Measurements from ENCODE around the gene TTC39C.

TTC39C gene

DNA sequence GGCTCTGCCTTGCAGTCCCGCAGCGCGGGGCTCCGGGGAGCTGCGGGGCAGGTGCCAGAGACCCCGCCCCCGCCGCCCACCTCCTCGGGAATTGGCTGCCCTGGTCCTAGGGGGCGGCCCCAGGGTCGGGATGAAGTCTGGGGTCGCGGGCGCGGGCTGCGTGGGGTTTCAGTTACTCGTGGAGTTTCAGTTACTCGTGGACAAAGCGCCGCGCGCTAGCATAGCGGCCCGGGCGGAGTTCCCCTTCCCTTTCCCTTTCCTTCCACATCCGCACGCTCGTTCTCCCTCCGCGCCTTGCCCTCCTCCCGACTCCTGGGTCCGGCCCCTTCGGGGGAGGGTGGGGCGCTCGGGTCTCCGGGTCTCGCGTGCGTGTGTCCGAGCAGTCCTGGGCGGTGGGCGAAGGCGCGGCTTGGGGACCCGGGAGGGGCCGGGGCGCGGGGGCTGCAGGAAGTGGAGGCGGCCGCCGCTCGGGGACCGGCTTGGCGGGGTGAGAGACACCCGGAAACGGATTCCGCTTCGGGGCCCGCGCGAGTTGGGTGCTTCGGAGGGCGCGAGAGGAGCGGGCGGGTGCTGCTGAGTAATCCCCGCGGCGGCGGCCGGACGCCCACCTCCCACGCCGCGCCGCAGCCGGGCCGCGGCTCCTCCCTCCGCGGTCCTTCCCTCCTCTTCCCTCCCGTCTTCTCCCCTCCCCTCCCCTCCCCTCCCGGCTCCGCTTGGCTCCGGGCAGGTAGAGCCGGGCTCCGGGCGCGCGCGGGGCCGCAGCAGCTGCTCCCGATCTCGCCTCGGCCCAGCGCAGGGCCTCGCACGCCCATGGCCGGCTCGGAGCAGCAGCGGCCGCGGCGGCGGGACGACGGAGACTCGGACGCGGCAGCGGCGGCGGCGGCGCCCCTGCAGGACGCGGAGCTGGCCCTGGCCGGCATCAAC is at the start of gene TTC39C:
Gene TTC39C, plus strand, starts transcription at position 693 of the 924 bp plus-strand sequence. Its CDS starts 118 bp downstream, at position 811.
- peak; percentile 79 for DNase-seq (ENCODE audit: low read depth)

DNA sequence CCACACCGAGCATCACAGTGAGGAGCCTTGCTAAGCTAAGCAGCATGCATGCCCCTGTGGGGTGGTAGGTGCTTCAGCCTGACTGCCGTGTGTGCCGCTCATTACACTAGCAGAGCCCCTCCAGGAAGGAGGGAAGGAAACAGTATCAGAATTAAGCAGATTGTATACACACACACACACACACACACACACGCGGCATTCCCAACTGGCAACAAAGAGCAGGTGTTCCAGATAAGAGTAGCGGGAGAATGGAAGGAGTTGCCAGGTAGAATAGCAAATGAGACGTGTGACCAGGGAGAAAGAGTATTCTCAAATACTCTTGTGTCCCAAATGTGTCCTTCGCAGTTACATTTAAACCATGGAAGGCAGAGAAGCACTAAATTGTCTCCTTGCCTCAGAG is 47.6 kb upstream of the TTC39C start:
- DNase-seq (ENCODE audit: low read depth) = no peak

DNA sequence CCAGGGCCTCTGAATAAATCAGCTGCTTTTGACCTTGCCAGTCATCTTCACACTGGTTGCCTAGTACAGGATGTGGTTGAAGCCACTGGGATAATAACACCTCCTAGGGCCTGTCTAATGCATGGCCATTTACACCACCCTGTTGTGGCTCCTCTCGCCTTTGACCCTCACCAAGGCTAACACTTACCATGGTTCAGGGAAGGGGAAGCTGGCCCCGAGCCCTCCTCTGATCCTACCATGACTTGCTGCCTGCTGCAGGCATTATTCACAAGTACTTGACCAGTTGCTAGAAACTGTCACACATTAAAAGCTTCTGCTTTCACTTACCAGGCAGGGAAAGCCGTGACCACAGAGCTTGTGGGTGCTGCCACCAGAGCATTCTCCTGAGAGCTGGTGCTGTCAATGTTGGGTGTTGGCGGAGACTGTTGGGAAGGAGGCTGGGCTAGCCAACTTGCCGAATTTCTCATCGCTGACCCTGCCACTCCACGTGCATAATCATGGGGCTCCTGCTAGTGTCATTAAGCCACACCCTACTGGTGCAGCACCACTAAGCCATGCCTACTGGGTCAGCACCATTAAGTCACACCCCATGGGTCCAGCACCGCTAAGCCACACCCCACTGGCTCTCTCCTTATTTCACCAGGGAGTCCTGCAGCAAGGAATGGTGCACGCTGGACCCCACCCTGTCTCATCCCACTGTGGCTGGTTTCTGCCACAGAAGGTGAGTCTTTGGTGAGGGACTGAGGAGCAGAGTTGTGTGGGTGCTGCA is 47.0 kb upstream of the TTC39C start:
- no peak for DNase-seq (ENCODE audit: low read depth)

DNA sequence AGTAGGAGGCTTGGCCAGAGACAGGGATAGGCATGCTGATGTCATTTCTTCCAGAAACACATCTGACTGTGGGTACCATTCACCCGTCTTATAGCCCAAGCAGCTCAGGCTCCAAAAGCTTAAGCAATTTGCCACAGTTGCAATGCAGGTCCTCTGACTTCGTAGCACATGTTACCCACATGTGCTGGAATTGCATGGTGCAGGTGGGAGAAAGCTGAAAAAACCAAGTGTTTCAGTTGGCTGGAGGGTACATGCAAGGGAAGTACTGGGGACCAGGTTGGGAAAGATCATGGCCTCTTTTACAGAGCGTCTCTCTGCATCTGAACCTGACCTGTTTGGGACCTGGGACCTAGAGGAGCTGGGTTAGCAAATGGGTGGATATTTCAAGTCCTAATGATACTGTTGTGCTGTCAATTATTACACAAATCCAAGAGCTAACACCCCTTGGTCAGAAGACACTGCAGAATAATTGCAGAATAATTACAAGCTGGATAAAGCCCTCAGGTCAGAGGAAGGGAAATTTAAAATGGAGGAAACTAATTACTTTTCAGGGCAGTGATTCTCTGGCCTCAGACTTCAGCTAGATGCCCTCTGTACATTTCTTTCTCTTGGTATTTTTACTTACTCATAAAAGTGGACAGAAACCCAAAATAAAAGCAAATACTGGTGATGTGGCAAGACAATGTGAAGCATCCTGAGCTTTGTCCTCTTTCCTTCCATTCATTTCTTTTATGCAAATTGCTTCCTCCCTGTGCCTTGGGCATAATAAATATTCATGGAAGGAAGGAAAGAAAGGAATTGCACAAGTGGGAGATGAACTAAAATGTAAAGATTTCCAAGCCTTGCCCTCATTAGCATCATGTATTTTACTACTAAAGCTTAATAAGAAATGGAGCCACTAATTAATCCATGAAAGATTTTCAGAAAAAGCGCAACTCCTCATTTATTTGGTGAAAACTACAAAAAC is 45.6 kb upstream of the TTC39C start:
- no peak for DNase-seq (ENCODE audit: low read depth)

DNA sequence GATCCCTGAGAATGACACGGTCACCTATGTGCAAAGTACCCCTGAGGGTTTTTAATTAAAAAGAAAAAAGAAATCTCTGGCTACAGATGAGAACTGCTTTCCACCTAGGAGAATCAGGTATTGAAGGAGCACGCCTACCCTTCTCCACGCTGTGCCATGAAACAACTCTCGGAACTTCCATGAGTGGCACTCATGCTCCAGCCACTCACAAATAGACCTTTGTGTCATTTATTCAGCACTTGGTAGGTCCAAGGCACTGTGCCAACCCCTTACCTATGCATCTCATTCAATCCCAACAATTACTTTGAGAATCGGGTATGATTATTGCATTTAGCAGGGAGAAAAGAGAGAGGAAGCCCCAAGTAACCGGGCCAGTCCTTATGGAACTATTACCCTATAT is 44.9 kb upstream of the TTC39C start:
- no peak for DNase-seq (ENCODE audit: low read depth)

DNA sequence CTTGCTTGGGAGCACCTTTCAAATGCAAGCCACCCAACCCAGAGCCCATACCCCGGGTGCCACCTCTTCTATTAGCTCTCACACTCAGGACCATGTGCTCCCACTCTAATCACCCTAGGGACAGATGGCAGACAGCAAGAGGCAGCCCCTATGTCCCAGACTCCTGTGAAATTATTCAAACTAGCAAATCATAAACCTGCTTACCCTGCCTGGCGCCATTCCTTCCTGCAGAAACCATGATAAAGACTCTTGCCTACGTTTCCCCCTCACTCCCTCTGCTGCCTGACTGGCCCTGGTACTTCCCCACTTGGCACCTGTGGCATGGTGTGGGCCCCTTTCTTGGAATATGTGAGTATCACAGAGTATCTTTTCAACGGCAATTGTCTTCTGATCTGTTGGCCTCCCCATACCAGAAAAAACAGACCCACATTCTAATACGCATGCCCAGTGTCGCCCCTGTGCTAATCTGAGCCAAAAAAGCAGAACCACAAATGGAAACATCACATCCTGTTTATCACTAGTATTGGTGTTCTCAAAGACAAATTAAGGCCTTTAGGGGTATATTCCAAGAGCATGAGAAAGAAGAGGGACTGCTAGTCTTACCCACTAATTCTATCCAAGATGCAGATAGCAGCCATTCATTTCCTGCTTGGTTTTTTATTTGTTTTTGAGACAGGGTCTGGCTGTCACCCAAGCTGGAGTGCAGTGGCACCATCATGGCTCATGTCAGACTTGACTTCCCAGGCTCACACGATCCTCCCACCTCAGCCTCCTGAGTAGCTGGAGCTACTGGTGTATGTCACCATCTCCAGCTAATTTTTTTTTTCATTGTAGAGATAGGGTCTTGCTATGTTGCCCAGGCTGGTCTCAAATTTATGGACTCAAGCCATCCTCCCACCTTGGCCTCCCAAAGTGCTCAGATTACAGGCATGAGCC is 44.1 kb upstream of the TTC39C start:
- DNase-seq (ENCODE audit: low read depth) = peak; percentile 31

DNA sequence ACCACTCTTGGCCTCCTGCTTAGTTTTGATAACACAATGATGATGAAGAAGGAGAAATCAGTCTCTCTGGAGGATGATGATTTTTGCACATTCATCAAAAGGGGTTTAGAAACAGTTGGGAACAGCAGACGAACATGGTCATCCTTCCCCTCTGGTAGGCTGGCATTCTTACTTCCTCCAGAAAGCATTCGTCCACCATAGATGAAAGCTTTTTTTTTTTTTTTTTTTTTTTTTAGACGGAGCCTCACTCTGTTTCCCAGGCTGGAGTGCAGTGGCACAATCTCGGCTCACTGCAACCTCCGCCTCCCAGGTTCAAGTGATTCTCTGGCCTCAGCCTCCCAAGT is 43.5 kb upstream of the TTC39C start:
- DNase-seq (ENCODE audit: low read depth) = no peak

DNA sequence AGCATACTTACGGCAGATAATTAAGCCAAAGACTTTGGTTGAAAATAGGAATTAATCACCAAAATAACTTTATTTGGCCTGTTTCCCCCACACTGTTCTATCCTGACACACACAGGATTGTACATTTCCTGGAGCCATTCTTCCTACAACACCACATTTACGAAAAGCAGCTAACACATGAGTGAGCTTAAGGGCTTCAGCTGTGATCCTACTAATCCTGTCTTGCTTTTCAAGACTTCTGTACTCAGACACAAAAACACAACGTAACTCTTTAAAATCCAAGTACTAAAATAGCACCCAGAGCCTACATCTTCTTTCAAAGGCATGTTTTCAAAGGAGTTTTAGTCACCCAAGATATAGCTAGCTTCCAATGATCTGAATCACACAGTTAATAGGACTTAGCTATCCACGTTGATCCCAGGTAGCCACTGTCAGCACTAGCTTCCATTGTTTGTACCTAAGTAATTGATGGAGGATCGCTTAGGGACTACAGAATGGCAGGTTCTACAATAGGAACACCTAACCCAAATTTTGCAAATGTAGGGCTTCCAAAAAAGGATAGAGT is 42.8 kb upstream of the TTC39C start:
- no peak for DNase-seq (ENCODE audit: low read depth)

DNA sequence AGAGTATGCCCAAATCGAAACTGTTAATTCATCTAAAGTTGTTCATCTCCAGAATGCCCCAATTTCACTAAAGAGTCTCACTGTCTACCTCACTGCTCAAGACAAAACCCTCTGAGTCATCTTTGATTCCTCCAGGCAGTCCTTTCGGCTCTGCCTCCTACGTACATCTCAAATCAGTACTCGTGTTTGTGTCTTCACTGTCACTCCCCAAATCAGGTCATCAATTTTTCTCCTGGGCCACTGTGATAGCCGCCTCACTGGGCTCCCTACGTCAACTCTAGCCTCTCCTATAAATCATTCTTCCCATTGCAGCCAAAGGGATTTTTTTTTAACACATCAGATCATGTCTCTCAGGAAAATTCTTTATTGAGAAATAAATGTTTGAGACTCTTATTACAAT is 42.1 kb upstream of the TTC39C start:
- no peak for DNase-seq (ENCODE audit: low read depth)

DNA sequence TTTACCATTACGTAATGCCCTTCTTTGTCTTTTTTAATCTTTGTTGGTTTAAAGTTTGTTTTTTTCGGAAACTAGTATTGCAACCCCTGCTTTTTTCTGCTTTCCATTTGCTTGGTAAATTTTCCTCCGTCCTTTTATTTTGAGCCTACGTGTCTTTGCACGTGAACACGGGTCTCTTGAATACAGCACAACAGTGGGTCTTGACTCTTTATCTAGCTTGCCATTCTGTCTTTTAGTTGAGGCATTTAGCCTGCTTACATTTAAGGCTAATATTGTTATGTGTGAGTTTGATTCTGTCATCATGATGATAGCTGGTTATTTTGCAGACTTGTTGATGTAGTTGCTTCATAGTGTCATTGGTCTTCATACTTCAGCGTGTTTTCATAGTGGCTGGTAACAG is 37.5 kb upstream of the TTC39C start:
- no peak for DNase-seq (ENCODE audit: low read depth)

DNA sequence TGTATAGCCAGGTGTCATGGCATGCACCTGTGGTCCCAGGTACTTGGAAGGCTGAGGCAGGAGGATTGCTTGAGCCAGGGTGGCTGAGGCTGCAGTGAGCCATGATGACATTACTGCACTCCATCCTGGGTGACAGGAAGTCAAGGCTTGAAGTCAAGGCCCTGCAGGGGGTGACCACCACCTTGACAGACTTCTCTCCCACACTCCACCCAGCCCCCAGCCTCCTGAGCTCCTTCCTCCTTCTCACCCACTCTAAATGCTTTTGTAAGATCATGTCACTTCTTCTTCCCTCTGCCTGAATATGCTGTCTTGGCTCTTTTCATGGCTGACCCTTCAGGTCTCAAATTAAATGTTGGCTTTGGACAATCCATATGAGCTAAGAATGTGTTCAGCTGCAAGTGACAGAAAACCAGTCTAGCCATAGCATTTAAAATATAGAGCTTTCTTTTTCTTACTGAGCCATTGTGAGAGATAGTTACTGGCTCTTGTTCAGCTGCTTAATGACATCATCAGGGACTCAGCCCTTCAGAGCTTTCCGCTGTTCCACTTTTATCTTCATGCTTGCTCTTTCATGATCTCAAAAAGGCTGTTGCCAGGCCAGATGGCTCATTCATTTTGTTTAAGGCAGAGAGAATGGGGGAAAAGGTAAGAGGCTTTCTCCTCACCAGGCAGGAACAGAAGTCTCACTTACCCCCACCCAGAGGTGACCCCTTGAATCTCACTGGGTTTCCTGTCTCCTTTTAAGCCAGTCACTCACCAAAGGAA is 36.7 kb upstream of the TTC39C start:
- DNase-seq (ENCODE audit: low read depth) = no peak

DNA sequence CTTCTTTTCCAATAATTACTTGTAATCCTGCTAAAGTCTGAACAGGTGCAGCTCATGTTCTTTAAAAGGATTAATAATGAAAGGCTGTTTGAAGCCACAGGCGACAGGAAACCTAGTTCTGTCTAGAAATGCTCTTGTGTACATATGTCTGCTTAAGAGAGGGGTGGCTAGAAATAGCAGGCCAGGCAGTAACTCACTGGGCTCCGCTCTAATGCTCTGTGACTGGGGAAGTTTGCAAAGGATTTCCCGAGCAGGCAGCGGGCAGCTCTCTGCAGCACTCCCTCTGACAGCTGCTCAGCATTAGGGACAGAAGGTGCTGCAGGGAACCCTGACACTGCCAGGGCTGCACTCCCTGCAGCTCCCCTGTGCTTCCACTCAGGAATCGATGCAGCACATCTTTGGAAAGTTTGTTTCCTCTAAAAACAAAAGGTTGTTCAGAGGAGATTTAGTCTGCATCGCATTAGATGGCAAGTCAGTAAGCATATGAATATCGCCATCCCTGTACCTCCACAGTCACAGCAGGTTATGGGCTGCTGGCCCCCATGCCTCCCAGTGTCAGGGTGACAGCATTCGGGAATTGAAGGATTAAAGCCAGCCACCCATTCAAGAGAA is 33.1 kb upstream of the TTC39C start:
- no peak for DNase-seq (ENCODE audit: low read depth)

DNA sequence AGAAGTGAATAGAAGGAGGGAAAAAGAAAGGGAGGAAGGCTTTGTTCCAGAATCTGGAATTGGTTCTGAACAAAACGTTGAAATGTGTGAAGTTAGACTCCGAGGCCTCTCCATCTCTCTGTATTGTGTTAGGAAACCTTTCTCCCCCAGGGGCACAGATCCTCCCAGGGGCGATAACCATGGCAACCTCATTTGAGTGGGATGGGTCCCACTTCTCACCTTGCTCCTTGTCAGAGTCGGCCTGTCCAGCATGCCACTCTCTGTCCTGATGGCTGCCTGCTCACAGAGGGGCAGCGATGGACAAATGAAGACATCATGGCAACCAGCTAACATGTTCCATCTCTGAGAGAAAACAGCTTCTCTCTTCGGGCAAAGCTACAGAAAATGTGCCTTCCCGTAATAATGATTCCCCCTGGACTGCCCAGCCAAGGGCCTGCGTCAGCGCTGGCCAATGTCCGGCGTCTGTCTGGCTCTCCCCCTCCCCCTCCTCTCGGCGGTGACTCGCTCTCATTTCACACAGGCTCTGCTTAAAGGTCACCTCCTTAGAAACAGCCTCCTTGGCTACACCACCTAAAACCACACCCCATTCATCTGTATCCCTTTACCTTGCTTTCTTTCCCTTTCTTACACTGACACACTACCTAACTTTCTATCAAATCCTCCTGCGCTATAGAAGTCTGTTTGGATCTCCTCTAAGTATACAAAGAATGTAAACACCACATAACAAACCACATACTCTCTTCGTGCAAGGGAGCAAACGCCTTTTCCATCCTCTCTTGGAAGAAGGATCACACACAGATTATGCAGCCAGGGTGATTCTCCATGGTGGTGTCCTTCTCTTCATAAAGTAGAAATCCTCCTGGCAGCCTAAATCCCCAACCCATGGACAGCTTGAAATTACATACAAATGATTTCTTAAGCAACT is 32.1 kb upstream of the TTC39C start:
- no peak for DNase-seq (ENCODE audit: low read depth)

DNA sequence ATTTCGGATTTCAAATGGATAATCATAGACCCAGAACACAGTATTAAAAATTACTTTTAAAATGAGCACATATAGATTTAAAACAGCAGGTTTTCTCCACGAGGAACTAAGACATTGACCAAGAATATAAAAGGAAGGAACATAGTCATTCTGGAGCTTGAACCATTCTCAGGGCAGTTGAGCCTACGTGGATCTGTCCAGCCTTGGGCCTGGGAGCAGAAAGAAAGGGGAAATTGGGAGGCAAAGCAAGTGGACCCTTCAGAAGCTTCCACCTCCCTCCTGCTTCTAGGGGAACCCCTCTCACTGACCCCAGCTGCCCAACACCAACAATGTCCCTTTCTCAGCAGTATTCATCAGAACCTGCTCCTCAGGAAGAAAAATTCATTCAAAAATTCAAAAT is 31.4 kb upstream of the TTC39C start:
- no peak for DNase-seq (ENCODE audit: low read depth)

DNA sequence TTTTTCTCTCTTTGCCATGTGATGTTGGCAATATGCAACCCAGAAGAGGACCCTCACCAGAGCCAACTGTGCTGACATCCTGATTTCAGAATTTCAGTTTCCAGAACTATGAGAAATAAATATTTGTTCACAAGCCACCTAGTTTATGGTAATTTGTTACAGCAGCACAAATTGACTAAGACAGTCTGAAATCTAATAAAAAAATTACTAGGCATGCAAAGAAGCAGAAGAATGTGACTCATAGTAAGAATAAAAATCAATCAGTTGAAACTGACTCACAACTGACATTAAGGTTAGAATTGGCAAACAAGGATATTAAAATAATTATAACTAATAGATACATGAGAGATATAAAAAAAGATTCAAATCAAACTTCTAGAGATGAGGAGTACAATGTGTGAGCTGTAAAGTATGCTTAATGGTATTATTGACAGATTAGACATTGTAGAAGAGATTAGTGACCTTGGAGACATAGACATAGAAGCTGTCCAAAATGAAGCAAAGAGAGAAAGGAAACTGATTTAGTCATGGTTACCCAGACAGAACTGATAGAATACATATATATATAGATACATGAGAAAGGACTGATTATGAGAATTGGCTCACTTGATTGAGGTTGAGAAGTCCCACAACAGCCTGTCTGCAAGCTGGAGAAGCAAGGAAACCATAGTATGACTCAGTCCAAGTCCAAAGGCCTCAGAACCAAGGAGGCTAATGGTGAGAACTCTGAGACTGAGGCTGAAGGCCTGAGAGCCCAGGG is 27.8 kb upstream of the TTC39C start:
- DNase-seq (ENCODE audit: low read depth) = no peak

DNA sequence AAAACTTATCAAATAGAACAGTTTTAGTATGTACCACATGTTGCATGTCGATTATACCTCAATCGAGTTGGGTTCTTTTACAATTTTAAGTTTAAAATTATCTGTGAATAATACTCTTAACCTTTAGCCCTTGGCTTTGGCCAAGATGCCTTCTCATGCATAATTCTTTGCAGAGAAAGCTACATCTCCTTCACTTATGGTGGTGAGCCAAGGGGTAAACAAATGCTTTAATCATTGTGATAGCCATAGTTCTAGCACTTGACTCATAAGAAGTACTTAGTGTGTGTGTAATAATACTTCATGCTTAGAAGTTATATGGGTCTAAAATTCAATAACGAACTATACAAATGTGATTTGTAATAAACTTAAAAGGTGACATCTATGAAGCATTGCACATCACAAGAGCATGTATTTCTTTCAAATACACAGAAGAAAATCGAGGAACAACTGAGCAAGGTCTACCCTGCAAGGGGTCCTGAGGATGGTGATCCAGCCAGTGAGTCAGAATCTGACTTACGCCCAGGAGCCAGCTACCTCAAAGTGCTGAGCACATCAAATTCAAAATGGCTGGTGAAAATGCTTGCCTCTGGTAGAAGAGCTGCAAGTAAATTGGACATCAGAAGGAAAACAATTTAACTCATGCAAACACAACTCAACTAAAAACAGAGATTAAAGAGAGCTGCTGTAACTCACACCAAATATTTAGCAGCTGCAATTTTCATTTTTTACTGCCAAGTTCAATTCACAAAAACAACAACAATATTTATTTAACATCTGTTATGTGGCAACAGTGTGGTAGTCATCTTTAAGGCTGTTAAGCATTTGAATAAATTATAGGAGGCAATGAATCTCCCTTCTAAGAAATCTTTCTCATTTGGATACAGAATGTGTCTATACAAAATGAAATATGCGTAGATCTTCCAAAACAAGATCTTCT is 23.8 kb upstream of the TTC39C start:
- no peak for DNase-seq (ENCODE audit: low read depth)

Data from activated T-cell treated with anti-CD3 and anti-CD28 coated beads for 24 hours (primary cell).